PFSK-1 (cell line): ENCODE results near the gene NLRP5.
A peak's percentile ranks its signal among the peaks of the same experiment; 100 is the strongest.

Experiments
- FOXP2 ChIP-seq: optimal IDR thresholded peaks from 2 replicates; pipeline ENCODE3; 2011; ENCODE audit warnings: borderline replicate concordance, control low read depth, inconsistent platforms; ENCODE audit not compliant: insufficient read depth; ENCODE audit errors: extremely low read length, extremely low read depth
- POLR2AphosphoS5 ChIP-seq: IDR thresholded peaks from 2 replicates; pipeline ENCODE4 v1.6.1; 2012; ENCODE audit warnings: low read depth, mild to moderate bottlenecking, control low read depth, low read length, moderate library complexity
- REST ChIP-seq, 2 experiments: IDR thresholded peaks; 2 replicates each; pipeline versions ENCODE4 v1.6.1 to v1.8.0; 2011 to 2012; ENCODE audit warnings: low read depth in 2 of 2, low read length in 2 of 2, control low read depth in 1 of 2, inconsistent platforms in 1 of 2, mild to moderate bottlenecking in 1 of 2, moderate library complexity in 1 of 2; ENCODE audit not compliant: insufficient read depth in 1 of 2
- SIN3A ChIP-seq: IDR thresholded peaks from 2 replicates; pipeline ENCODE4 v1.6.1; 2012; ENCODE audit warnings: mild to moderate bottlenecking, low read length, moderate library complexity, borderline replicate concordance; ENCODE audit not compliant: insufficient read depth
- TAF1 ChIP-seq: IDR thresholded peaks from 2 replicates; pipeline ENCODE4 v1.6.1; 2012; ENCODE audit warnings: low read length, control low read depth, borderline replicate concordance; ENCODE audit not compliant: insufficient read depth

The NLRP5 gene

GRCh38 chr19:56019325-56019724 lies 32.8 kb downstream of the NLRP5 start:
- peak in 1 of 2 experiments; percentile 73; a peak in 2 of 4 replicates for TF ChIP-seq REST (IDR thresholded peaks at IDR 0.05; ENCODE audit: insufficient read depth in 1 of 2, low read depth in 2 of 2, low read length in 2 of 2)

GRCh38 chr19:56020355-56020975 lies 33.9 kb downstream of the NLRP5 start:
- 0 out of 4 replicates have a peak, but pooled peaks of 1 of the 2 experiments have one; percentile 65 for TF ChIP-seq REST (IDR thresholded peaks at IDR 0.05; ENCODE audit: insufficient read depth in 1 of 2, low read depth in 2 of 2, low read length in 2 of 2)

GRCh38 chr19:56026769-56027168 lies 40.2 kb downstream of the NLRP5 start:
- TF ChIP-seq REST (IDR thresholded peaks at IDR 0.05; ENCODE audit: insufficient read depth in 1 of 2, low read depth in 2 of 2, low read length in 2 of 2) (no peak), SIN3A (no peak), FOXP2 (no peak), TAF1 (no peak), POLR2AphosphoS5 (no peak)

- no peak for TF ChIP-seq SIN3A
- no peak for TF ChIP-seq REST (IDR thresholded peaks at IDR 0.05; ENCODE audit: insufficient read depth in 1 of 2, low read depth in 2 of 2, low read length in 2 of 2)
These were observed 67.0 kb downstream of the NLRP5 start for GRCh38 chr19:56053596-56053995.

GRCh38 chr19:56066152-56067023 lies 79.8 kb downstream of the NLRP5 start:
- TF ChIP-seq TAF1, result no peak
